Measurements from ENCODE around the gene IFITM5. TPM values are rescaled to one million over a fixed set of nuclear protein-coding genes. Genes with fewer than 3 reads are reported as not detected.

Gene IFITM5
- total RNA-seq, 1 donor from 2014 or later, result not detected

- intact Hi-C loops (cut with micrococcal nuclease), result loop anchor here (1.0 to 2.0 kb wide), 4 partner anchors 11 to 86 kb away; no protein-coding TSS in a partner anchor
These were observed 30.0 kb downstream of the IFITM5 start for GRCh38 chr11:269146-269890.

GRCh38 chr11:268716-269145 lies 30.6 kb downstream of the IFITM5 start:
- intact Hi-C loops (cut with micrococcal nuclease), result loop anchor here (1.0 to 2.0 kb wide), 5 partner anchors 12 to 139 kb away; no protein-coding TSS in a partner anchor

GRCh38 chr11:267491-267994 lies 31.8 kb downstream of the IFITM5 start:
- intact Hi-C loops (cut with micrococcal nuclease), result loop anchor here (1.0 kb wide), 1 partner anchor 31 kb away; the partner anchor contains the start of genes PSMD13 and SIRT3

- intact Hi-C loops (cut with micrococcal nuclease), result loop anchor here (1.0 kb wide), 1 partner anchor 31 kb away; the partner anchor contains the start of genes PSMD13 and SIRT3
These were observed 32.5 kb downstream of the IFITM5 start for GRCh38 chr11:266676-267439.

GRCh38 chr11:261624-262023 lies 37.7 kb downstream of the IFITM5 start:
- intact Hi-C loops (cut with micrococcal nuclease), result no loop called here

GRCh38 chr11:259413-259812 lies 39.9 kb downstream of the IFITM5 start:
- intact Hi-C loops (cut with micrococcal nuclease), result no loop called here

- intact Hi-C loops (cut with micrococcal nuclease), result no loop called here
These were observed 41.4 kb downstream of the IFITM5 start for GRCh38 chr11:257766-258493.

- intact Hi-C loops (cut with micrococcal nuclease), result no loop called here
These were observed 42.2 kb downstream of the IFITM5 start for GRCh38 chr11:256952-257737.

- intact Hi-C loops (cut with micrococcal nuclease), result no loop called here
These were observed 43.5 kb downstream of the IFITM5 start for GRCh38 chr11:255816-256215.

GRCh38 chr11:255176-255575 lies 44.1 kb downstream of the IFITM5 start:
- intact Hi-C loops (cut with micrococcal nuclease), result no loop called here

GRCh38 chr11:253886-254270 lies 45.4 kb downstream of the IFITM5 start:
- intact Hi-C loops (cut with micrococcal nuclease), result loop anchor here (5.0 kb wide), 1 partner anchor 108 kb away; no protein-coding TSS in a partner anchor

- intact Hi-C loops (cut with micrococcal nuclease), result loop anchor here (5.0 kb wide), 1 partner anchor 109 kb away; no protein-coding TSS in a partner anchor
These were observed 46.0 kb downstream of the IFITM5 start for GRCh38 chr11:253160-253885.

GRCh38 chr11:252666-253065 lies 46.7 kb downstream of the IFITM5 start:
- intact Hi-C loops (cut with micrococcal nuclease), result loop anchor here (5.0 kb wide), 1 partner anchor 110 kb away; no protein-coding TSS in a partner anchor

- intact Hi-C loops (cut with micrococcal nuclease), result loop anchor here (5.0 kb wide), 1 partner anchor 111 kb away; no protein-coding TSS in a partner anchor
These were observed 47.8 kb downstream of the IFITM5 start for GRCh38 chr11:251550-251949.

GRCh38 chr11:250740-251299 lies 48.5 kb downstream of the IFITM5 start:
- intact Hi-C loops (cut with micrococcal nuclease), result loop anchor here (5.0 kb wide), 1 partner anchor 111 kb away; no protein-coding TSS in a partner anchor

GRCh38 chr11:250274-250673 lies 49.1 kb downstream of the IFITM5 start:
- intact Hi-C loops (cut with micrococcal nuclease), result loop anchor here (5.0 kb wide), 1 partner anchor 112 kb away; no protein-coding TSS in a partner anchor

GRCh38 chr11:249062-249461 lies 50.3 kb downstream of the IFITM5 start:
- intact Hi-C loops (cut with micrococcal nuclease), result no loop called here

Data from T-helper 2 cell treated with Interferon-gamma antibody and Interleukin-4, amounts not matched to agents 100 ng/mL and 5 ng/mL, for 36 hours (primary cell).